ENCODE data around the gene HSPBAP1. TPM values are rescaled to one million over a fixed set of nuclear protein-coding genes. Genes with fewer than 3 reads are reported as not detected.

Gene HSPBAP1
- total RNA-seq, 1 experiment from 2014 or later = 6.4 TPM

DNA sequence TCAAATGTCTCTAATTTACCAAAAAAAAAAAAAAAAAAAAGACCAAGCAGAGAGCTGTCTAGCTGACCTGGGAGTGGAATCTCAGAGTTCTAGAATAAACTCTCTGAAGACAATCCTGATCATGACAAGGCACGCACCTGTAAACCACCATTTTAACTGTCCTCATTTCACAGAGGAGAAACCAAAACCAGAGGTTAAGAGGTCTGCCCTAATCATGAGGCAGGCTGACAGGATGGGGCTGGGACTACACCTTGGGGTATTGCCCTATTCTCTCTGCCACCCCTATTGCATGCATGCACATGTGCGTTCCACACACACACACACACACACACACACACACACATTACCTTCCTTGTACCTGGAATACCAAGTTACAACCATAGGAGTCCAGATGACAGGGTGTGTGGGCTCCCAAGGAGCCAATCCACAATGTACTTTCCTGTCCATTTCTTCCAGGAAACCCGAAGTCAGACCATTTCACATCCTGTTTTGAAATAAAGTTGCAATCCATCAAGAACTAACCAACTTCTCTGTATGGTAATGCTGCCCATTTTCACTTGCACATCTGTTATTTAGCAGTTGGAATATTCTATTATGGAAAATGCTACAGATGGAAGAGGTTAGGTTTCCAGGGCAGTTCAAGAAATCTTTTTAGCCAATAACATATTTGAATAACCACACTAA, 34.6 kb downstream of the HSPBAP1 start:
- ChIA-PET POLR2A (ENCODE audit: unreplicated experiment) (interaction anchor here (0.6 kb wide), 1 partner anchor 229 kb away, joined by 9 read pairs; no protein-coding TSS in a partner anchor), CTCF (interaction anchor here (0.6 kb wide), 1 partner anchor 18 kb away, joined by 3 read pairs; no protein-coding TSS in a partner anchor)
- H3K27me3 ChIP-seq (ENCODE audit: low read length) = no peaks in the 10 kb centered on the region
- intact Hi-C loops (cut with micrococcal nuclease) = loop anchor here (5.0 to 10.0 kb wide), 2 partner anchors 33 to 106 kb away; partner anchors contain the start of gene HSPBAP1
- no peak overlapping the region for H3K27ac ChIP-seq (ENCODE audit: low read length)
- no peak overlapping the region for H3K4me2 ChIP-seq (ENCODE audit: low read length)
- no peak for DNase-seq
- H3K4me1 ChIP-seq (ENCODE audit: insufficient read depth, low read length) = no peaks in the 10 kb centered on the region
- H3K36me3 ChIP-seq (ENCODE audit: low read depth, low read length) = no peaks in the 10 kb centered on the region
- no peaks in the 10 kb centered on the region for H3F3A ChIP-seq (ENCODE audit: low read length, unreplicated experiment)
- H3K79me2 ChIP-seq (ENCODE audit: low read length) = no peaks in the 10 kb centered on the region
- H2AFZ ChIP-seq (ENCODE audit: low read length) = no peak overlapping the region
- H4K20me1 ChIP-seq (ENCODE audit: low read length) = no peaks in the 10 kb centered on the region
- H3K9me3 ChIP-seq (ENCODE audit: low read length) = no peaks in the 10 kb centered on the region
- no peaks in the 10 kb centered on the region for H3K9me2 ChIP-seq (replicated peaks; ENCODE audit: low read length)
- ATAC-seq = no peak
- no peak overlapping the region for H3K4me3 ChIP-seq (ENCODE audit: low read length)
- no peak overlapping the region for H3K9ac ChIP-seq (ENCODE audit: low read length)
- TF ChIP-seq, protein P1, sequence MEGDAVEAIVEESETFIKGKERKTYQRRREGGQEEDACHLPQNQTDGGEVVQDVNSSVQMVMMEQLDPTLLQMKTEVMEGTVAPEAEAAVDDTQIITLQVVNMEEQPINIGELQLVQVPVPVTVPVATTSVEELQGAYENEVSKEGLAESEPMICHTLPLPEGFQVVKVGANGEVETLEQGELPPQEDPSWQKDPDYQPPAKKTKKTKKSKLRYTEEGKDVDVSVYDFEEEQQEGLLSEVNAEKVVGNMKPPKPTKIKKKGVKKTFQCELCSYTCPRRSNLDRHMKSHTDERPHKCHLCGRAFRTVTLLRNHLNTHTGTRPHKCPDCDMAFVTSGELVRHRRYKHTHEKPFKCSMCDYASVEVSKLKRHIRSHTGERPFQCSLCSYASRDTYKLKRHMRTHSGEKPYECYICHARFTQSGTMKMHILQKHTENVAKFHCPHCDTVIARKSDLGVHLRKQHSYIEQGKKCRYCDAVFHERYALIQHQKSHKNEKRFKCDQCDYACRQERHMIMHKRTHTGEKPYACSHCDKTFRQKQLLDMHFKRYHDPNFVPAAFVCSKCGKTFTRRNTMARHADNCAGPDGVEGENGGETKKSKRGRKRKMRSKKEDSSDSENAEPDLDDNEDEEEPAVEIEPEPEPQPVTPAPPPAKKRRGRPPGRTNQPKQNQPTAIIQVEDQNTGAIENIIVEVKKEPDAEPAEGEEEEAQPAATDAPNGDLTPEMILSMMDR (conservative IDR thresholded peaks at IDR 0.05; ENCODE audit: low read depth, low read length) = no peak
- TF ChIP-seq EZH2phosphoT487 (IDR thresholded peaks at IDR 0.05; ENCODE audit: borderline replicate concordance, low read length) (no peak), EZH2 (IDR thresholded peaks at IDR 0.05; ENCODE audit: low read length, unreplicated experiment) (no peak)
- no TSS peak for BruUV-seq (replicated peaks)

DNA sequence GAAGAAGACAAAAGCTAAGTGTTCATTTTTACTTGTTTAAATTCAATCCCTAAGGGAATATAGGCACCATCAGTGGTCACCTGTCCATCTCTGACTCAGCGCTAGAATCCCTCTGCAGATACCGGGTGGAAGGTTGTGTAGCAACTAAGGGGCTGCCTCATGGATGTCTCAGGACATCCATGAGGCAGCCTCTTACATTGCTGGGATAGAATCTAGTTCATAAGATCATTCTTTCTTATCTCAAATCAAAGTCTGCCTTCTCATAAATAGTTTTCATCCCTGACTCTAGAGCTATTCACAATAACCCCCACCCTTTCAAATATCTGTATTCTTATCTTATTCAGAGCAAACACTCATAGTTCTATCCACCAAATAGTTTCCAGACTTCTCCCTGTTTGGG, 38.1 kb downstream of the HSPBAP1 start:
- intact Hi-C loops (cut with micrococcal nuclease) = loop anchor here (1.0 to 10.0 kb wide), 4 partner anchors 37 to 273 kb away; partner anchors contain the start of gene HSPBAP1
- no peak for DNase-seq
- no peaks in the 10 kb centered on the region for H3K79me2 ChIP-seq (ENCODE audit: low read length)

More for the DNA sequence above, 38.1 kb downstream of the HSPBAP1 start:
- Histone ChIP-seq H3K4me1 (ENCODE audit: insufficient read depth, low read length) (no peaks in the 10 kb centered on the region), H3K9me2 (replicated peaks; ENCODE audit: low read length) (no peaks in the 10 kb centered on the region), H3K4me3 (ENCODE audit: low read length) (no peak overlapping the region), H3K9me3 (ENCODE audit: low read length) (no peaks in the 10 kb centered on the region), H3K27ac (ENCODE audit: low read length) (no peak overlapping the region), H2AFZ (ENCODE audit: low read length) (no peak overlapping the region), H4K20me1 (ENCODE audit: low read length) (no peaks in the 10 kb centered on the region), H3K36me3 (ENCODE audit: low read depth, low read length) (no peaks in the 10 kb centered on the region), H3K9ac (ENCODE audit: low read length) (no peak overlapping the region), H3K27me3 (ENCODE audit: low read length) (no peaks in the 10 kb centered on the region), H3F3A (ENCODE audit: low read length, unreplicated experiment) (no peaks in the 10 kb centered on the region), H3K4me2 (ENCODE audit: low read length) (no peak overlapping the region)
- CTCF ChIA-PET = interaction anchor here (0.6 to 1.2 kb wide), 7 partner anchors 10 to 273 kb away, joined by 3 to 8 read pairs (median 5); no protein-coding TSS in a partner anchor
- ATAC-seq = no peak
- BruUV-seq (replicated peaks) = no TSS peak
- TF ChIP-seq, protein P1 (conservative IDR thresholded peaks at IDR 0.05; ENCODE audit: low read depth, low read length) = no peak
- TF ChIP-seq EZH2 (IDR thresholded peaks at IDR 0.05; ENCODE audit: low read length, unreplicated experiment) = no peak
- no peak for TF ChIP-seq EZH2phosphoT487 (IDR thresholded peaks at IDR 0.05; ENCODE audit: borderline replicate concordance, low read length)
- POLR2A ChIA-PET (ENCODE audit: unreplicated experiment) = no interaction called here

Measured in PC-3 (cell line).